DOHH2 (cell line): ENCODE data around the gene OR8G5.
"Not testable (repeated sequence)": the region's sequence is repeated elsewhere in the genome, so short reads cannot be mapped to it uniquely, and the experiment has no call there.

Source experiments
- H3F3A ChIP-seq: fragments of 200-600 bp; sonication (generic), shearing (Covaris generic); 2 replicates; pipeline ENCODE4 v1.6.0; 2016; ENCODE audit warnings: antibody characterized with exemption, mild to moderate bottlenecking; ENCODE audit not compliant: control insufficient read depth, insufficient read depth
- H3K27ac ChIP-seq: fragments of 200-600 bp; sonication (generic); 2 replicates; pipeline ENCODE4 v1.5.1; 2014; ENCODE audit warnings: low read depth, mild to moderate bottlenecking, low read length, moderate library complexity
- H3K27me3 ChIP-seq: fragments of 200-600 bp; sonication (generic); 2 replicates; pipeline ENCODE4 v1.6.1; 2014; ENCODE audit warnings: mild to moderate bottlenecking, low read length, mixed read lengths; ENCODE audit not compliant: control insufficient read depth
- H3K36me3 ChIP-seq: fragments of 200-600 bp; sonication (generic); 2 replicates; pipeline ENCODE4 v1.6.1; 2014; ENCODE audit warnings: mild to moderate bottlenecking, low read length, moderate library complexity, mixed read lengths; ENCODE audit not compliant: control insufficient read depth
- H3K4me1 ChIP-seq: fragments of 200-600 bp; sonication (generic); 2 replicates; pipeline ENCODE4 v1.6.1; 2014; ENCODE audit warnings: mild to moderate bottlenecking, low read length, mixed read lengths; ENCODE audit not compliant: control insufficient read depth
- H3K4me2 ChIP-seq: fragments of 200-600 bp; sonication (generic); 2 replicates; pipeline ENCODE4 v1.6.0; 2014; ENCODE audit warnings: mild to moderate bottlenecking, low read length, moderate library complexity
- H3K4me3 ChIP-seq: fragments of 200-600 bp; sonication (generic); 2 replicates; pipeline ENCODE4 v1.5.1; 2014; ENCODE audit warnings: mild to moderate bottlenecking, low read length, mixed read lengths
- H3K79me2 ChIP-seq: fragments of 200-600 bp; sonication (generic); 2 replicates; pipeline ENCODE4 v1.6.1; 2014; ENCODE audit warnings: mild to moderate bottlenecking, low read length, mixed read lengths; ENCODE audit not compliant: control insufficient read depth
- H3K9me2 ChIP-seq: fragments of 200-600 bp; sonication (generic); replicated peaks from 2 replicates; pipeline ENCODE4 v1.6.1; 2014; ENCODE audit warnings: mild to moderate bottlenecking, low read length, mixed read lengths; ENCODE audit not compliant: control insufficient read depth
- H3K9me3 ChIP-seq: fragments of 200-600 bp; sonication (generic); 2 replicates; pipeline ENCODE4 v1.6.1; 2014; ENCODE audit warnings: antibody characterized with exemption, low read length, mixed read lengths; ENCODE audit not compliant: control insufficient read depth, insufficient read depth
- H4K20me1 ChIP-seq: fragments of 200-600 bp; sonication (generic); 2 replicates; pipeline ENCODE4 v1.6.0; 2014; ENCODE audit warnings: low read depth, mild to moderate bottlenecking, antibody characterized with exemption, low read length, moderate library complexity; ENCODE audit not compliant: control insufficient read depth, insufficient read depth
- CTCF ChIP-seq: fragments of 200-600 bp; sonication (generic); IDR thresholded peaks from one replicate; pipeline ENCODE4 v1.5.1; 2014; ENCODE audit warnings: antibody characterized with exemption, mild to moderate bottlenecking, low read depth, low read length; ENCODE audit not compliant: poor library complexity, severe bottlenecking
- EZH2phosphoT487 ChIP-seq: fragments of 200-600 bp; sonication (generic); IDR thresholded peaks from 2 replicates; pipeline ENCODE4 v1.6.1; 2017; ENCODE audit warnings: borderline replicate concordance, mild to moderate bottlenecking, antibody characterized with exemption, low read length, moderate library complexity, mixed read lengths

Gene OR8G5

GRCh38 chr11:124222407-124222806, 33.8 kb upstream of the OR8G5 start:
- Histone ChIP-seq H3K4me3 (no peak overlapping the region), H3K4me2 (no peak overlapping the region), H4K20me1 (no peaks in the 10 kb centered on the region), H3F3A (no peaks in the 10 kb centered on the region), H3K27me3 (0 out of 2 replicates have a peak, but pooled peaks cover 3% of the 10 kb centered on the region), H3K36me3 (no peaks in the 10 kb centered on the region), H3K9me2 (no peaks in the 10 kb centered on the region), H3K9me3 (no peaks in the 10 kb centered on the region), H3K79me2 (no peaks in the 10 kb centered on the region), H3K4me1 (no peaks in the 10 kb centered on the region), H3K27ac (no peak overlapping the region)
- TF ChIP-seq EZH2phosphoT487 (no peak), CTCF (no peak)

- not testable (repeated sequence) for H4K20me1 ChIP-seq, H3K27me3 ChIP-seq, H3K79me2 ChIP-seq, H3K9me3 ChIP-seq, H3K9me2 ChIP-seq, H3K4me3 ChIP-seq, H3K27ac ChIP-seq, H3K36me3 ChIP-seq, H3F3A ChIP-seq, H3K4me2 ChIP-seq, H3K4me1 ChIP-seq
Measured at GRCh38 chr11:124224618-124225423, 31.4 kb upstream of the OR8G5 start.

- Histone ChIP-seq H3F3A (no peaks in the 10 kb centered on the region), H3K27ac (no peak overlapping the region), H3K9me2 (no peaks in the 10 kb centered on the region), H3K4me2 (no peak overlapping the region), H3K4me3 (no peak overlapping the region), H3K36me3 (no peaks in the 10 kb centered on the region), H3K4me1 (no peaks in the 10 kb centered on the region), H3K9me3 (no peaks in the 10 kb centered on the region), H3K27me3 (no peaks in the 10 kb centered on the region), H3K79me2 (no peaks in the 10 kb centered on the region), H4K20me1 (no peaks in the 10 kb centered on the region)
- TF ChIP-seq CTCF = no peak
- TF ChIP-seq EZH2phosphoT487 = no peak
Measured at GRCh38 chr11:124225471-124225870, 30.7 kb upstream of the OR8G5 start.

GRCh38 chr11:124233376-124233775, 22.8 kb upstream of the OR8G5 start:
- H3K27ac ChIP-seq = no peak overlapping the region
- no peaks in the 10 kb centered on the region for H4K20me1 ChIP-seq
- no peaks in the 10 kb centered on the region for H3K4me1 ChIP-seq
- H3K79me2 ChIP-seq = no peaks in the 10 kb centered on the region
- no peaks in the 10 kb centered on the region for H3K9me2 ChIP-seq
- H3K36me3 ChIP-seq = no peaks in the 10 kb centered on the region
- no peaks in the 10 kb centered on the region for H3F3A ChIP-seq
- H3K4me2 ChIP-seq = no peak overlapping the region
- H3K4me3 ChIP-seq = no peak overlapping the region
- no peaks in the 10 kb centered on the region for H3K9me3 ChIP-seq
- no peaks in the 10 kb centered on the region for H3K27me3 ChIP-seq
- TF ChIP-seq CTCF (no peak), EZH2phosphoT487 (no peak)
